Retina (tissue), 1 donor: ENCODE data around the gene PPP1R3G.

Experiments
- DNase-seq: peaks from one replicate; pipeline ENCODE4 v3.0.0-alpha.2; 2016

Gene PPP1R3G

DNA sequence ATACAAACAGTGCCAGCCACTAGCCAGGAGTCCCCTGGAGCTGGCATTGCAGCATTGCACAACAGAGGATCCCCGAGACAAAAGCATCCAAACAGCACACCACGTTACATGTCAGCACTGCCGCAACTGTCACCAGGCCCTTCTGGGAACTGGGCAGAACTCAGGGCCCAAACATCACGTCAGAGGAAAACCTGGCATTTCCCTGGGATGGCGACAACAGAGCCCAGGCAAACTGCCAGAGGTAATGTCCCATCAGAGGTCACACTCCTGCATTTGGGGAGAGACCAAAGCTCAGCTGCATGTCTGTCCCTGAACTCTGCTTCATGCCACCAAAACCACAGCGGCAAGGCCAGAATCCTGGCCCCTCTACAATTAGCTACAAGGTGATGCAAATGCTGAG is 36.3 kb downstream of the PPP1R3G start:
- DNase-seq, result no peak

DNA sequence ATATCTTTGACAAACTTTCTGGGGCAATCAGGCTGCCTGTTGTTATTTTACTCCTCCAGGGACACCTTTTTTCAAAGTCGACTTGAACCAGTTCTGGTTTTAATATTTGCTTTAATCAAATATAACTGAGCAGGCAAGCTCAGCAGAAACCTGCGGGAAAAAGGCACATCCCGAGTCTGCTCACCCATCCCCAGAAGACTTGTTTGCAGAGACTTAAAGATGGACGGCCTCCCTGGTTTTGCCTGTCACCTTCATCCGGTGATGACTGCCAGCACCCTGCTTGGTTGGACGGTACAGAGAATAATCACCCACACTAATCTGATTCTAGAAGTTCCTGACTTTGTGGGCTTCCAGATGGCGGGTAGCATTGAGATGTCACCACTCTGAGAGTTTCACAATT is 36.8 kb downstream of the PPP1R3G start:
- no peak for DNase-seq

DNA sequence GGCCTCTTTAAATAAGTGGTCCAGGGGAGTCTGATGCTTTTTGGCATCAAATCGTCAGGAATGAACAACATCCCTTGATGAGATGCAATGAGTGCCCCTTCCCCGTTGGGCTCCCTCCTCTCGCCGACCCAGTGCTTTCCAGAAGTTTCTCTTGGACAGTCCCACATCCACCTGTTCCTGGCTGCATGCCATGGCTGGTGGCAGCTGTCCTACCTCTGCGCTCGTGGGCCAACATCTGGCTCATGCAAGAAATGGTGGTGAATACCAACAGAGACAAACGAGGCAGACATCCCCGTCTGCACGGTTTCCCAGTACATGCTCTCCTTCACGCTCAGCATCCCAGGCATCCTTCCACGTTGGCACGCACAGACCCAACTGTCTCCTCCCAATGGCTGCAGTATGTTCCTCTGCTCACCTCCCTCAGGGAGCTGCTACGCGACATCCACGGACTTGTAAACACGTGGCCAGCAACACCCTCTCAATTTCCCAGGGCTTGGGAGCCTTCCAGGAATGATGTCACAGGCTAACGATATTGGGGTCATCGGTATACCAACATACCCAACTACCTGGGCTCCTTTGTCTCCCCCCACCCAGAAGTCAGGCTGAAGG is 37.5 kb downstream of the PPP1R3G start:
- DNase-seq, result no peak

DNA sequence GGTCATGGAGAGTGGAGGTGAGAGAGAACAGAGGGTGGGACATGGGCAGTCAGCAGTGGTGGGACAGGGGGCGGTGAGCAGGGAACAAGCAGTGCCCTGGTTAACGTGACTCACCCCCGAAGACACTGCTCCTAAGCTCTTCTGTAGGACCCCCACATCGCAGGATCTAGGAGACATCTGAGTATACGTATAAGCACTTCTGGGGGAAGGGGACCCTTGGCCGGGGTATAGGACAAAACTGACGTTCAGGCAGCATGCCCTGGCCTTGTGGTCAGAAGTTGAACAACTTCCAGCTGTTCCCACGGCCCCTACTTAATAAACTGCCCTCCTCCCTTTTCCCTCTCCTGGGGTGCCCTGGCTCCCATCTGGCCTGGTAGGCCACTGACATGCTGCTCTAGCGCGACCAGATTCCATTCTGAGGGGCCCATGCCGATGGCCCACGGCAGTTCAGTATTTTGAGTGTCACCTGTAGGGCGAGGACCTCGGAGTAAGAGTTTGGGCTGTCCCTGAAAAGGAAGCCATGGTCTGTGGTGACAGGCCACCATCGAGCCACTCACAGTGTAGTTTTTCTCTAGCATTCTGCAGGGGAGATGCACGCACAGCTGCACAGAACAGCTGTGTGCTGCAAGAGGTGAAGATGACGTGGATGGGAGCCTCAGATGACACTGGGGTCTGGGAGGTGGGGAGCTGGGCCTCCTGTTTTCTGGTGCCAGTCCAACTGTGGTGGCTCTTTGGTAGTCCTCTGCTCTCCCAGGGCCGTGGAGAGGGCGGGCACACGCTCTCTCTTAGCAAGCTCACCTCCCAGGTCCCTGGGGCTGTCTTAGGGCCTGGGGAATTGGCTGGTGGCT is 38.4 kb downstream of the PPP1R3G start:
- no peak for DNase-seq

DNA sequence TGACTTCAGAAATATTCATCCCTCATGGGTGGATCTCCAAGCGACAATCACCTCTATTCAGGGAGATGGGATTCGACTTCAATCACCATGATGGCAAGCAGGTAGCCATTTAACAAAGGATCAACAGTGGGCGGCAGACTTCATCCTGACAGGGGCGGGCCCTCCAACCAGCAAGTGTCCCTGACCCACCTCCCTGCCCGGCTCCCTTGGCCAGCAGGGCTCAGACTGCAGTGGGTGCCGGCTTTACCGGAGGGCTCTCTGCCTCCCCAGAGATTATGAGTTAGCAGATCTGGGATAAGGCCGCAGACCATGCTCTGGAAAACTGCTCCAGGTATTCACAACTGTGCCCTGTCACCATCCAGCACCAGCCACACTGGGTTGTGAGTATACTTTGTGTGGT is 39.4 kb downstream of the PPP1R3G start:
- no peak for DNase-seq

DNA sequence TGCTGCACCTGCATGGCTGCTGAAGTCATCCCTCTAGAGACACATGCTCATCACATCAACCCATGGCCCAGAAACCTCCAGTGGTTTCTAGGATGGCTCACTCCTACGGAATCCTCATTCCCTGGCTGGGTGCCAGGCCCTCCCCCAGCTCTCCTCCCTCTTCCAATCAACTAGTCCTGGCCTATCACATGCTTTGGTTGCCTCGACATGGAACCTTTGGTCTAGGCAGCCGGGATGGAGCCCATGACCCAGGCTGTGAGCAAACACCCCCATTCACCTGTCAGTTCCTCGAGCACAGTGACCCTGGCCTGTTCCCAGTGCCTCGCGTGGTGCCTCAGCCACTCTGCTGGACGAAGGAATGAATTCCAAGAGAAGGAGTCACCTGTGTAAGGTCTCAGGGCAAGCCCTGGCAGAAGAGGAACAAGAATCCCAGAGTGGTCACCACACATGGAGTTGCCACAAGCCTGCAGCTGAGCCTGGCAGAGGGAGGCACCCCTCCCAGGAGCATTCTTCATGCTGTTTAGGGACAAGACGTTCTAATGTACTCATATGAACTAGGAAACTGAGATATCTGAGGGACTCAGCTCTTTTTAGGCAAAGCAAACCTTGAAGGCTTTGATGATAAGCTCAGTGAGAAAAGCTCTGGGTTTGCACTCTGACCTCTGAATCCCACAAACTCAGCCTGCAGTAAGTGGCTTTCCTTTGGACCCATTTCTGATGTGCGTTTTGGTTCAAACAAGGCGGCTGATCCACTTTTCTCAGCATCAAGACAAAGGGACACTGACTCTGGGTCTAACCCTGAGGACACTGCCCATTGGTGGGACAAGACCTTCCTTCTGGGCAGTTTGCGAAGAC is 40.2 kb downstream of the PPP1R3G start:
- no peak for DNase-seq

DNA sequence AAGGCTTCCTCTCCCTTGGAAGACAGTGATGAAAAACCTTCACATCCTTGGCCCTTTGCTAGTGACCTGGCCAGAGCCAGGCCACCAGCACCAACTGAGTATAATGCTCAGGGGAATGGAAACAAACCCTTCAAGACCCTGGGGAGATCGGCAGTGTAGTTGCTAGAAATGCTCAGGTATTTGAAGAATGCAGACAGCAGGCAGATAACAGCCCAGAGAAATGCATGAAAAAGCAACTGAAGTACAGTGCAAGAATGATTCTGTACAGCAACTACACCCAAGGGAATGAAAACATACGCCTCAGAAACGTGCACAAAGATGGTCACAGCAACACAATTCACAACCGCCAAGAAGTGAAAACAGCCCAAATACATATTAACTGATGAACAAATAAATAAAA is 41.1 kb downstream of the PPP1R3G start:
- no peak for DNase-seq

DNA sequence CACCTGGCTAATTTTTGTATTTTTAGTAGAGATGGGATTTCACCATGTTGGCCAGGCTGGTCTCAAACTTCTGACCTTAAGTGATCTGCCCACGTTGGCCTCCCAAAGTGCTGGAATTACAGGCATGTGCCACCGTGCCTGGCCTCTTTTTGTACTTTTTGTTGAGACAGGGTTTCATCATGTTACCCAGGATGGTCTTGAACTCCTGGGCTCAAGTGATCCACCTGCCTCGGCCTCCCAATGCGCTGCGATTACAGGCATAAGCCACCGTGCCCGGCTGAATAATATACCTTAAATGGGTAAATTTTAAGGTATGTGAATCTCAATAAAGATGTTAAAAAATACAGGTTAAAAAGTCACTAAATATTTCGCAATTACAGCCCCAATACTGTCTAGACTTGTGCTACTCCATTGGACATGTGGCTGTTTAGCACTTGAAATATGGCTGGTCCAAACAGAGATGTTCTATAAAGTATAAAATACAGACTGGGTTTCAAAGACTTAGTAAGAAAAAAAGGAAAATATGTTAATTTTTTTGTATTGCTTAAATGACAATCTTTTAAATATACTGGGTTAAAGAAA is 42.1 kb downstream of the PPP1R3G start:
- no peak for DNase-seq

DNA sequence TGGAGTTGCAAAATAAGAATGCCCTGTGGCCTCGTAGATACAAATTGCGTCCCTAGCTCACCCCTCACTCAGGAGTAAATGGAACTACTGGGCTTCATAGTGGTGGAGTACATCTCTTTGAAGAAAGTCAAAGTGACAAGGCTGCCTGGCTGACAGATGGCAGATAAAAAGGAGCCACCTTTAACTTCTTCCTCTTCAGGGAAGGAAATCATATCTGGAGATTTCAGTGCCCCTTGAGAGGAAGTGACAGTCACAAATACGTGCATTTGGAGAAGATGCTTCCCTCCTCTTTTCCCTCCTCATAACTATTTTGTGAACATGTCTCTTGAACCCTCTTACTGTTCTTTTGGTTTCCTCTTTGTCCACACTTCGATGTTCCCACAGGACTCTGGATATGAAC is 43.2 kb downstream of the PPP1R3G start:
- DNase-seq, result no peak

DNA sequence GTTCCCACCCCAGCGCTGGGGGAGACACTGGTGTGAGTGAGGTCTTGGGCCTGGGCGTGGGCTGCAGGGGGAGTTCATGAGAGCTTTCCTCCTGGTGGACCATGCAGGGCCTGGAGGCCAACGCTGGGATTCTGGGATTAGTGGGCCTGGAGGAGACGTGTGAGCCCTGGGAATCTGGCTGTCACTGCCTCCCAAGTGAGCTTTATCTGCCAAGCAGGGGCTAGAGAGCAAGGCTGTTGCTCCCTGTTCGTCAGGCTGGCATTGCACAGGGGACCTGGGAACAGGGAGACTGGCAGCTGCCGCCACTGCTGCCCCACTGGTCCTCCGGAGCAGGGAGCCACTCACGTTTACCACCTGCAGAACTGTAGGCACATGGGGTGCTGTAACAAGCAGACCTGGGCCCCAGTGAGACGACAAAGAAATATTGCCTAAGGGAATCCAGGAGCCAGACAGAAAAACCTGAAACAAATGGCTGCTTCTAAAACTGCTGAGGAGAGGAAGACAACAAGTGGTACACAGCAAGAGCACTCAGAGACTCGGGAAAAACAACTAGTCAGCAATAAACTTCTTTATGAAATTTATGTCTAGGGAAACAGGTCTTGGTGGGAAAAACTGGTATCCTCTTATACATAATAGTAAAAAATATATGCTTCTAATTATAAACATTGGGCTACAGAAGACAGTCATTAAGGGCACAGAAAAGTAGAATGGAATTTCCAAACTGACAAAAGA is 45.2 kb downstream of the PPP1R3G start:
- DNase-seq, result no peak

DNA sequence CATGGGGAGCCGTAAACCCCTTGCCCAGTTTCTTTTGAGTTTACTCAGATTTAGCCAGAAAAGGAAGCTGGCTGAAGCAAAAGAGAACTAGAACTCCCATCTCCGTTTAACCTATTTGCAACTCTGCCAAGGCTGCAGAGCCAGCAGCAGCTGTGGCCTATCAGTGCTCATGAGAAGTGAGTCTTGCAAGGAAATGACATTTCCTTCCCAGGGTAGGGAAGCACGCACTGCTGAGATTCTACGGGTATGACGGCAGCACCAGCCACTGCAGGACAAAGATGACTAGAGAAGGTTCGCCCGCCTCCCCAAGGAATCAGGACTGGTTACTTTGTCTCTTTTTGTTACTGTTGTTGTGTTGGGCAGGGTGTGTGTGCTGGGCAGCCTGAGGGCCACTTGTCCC is 47.6 kb downstream of the PPP1R3G start:
- DNase-seq, result no peak

DNA sequence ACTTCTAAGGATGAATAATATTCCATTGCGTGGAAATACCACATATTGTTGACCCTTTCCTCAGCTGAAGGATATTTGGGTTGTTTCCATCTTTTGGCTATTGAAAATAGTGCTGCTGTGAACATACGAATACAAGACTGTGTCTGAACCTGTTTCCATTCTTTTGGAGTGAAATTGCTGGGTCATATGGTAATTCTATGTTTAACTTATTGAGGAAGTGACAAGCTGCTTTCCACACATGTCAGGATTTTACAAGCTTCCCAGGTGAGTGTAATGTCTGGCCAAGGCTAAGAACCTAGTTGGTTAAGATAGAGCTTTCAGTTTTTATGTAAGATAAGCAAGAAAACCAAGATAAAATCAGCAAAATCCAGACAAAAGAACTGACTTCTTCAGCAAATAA is 48.8 kb downstream of the PPP1R3G start:
- no peak for DNase-seq

DNA sequence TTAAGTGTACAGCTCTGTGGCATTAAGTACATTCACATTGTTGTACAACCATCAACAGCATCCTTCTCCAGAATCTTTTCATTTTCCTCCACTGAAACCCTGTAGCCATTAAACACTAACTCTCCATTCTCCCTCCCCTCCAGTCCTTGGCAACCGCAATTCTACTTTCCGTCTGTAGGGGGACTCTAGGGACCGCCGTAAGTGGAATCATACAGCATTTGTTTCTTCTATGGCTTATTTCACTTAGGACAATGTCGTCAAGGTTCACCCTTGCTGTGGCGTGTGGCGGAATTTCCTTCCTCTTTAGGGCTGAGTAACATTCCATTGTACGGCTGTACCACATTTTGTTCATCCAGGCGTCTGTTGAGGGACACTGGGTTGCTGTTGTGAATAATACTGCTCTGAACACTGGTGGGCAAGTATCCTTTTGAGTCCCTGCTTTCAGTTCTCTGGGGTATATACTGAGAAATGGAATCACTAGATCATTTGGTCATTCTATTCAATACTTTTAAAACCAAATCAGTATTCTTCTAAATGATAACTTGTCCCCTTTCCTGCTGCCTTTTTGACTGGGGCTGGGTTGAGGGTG is 50.7 kb downstream of the PPP1R3G start:
- no peak for DNase-seq

DNA sequence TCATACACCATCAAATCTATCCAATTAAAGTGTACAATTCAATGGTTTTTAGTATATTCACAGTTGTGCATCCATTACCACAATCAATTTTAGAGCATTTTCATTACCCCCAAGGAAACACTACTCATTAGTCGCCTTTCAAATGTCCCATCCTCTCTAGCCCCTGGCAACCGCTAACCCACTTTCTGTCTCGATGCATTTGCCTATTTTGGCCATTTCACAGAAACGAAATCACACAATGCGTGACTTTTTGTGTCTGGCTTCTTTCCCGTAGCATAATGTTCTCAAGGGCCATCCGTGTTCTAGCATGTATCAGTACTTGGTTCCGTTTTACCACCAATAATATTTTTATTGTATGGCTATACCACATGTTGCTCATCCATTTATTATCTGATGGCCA is 51.7 kb downstream of the PPP1R3G start:
- DNase-seq, result no peak
